Tibial artery (tissue), 4 donors: ENCODE data around the gene SMG1.

ENCODE experiments used
- DNase-seq, 2 donors: peaks; one replicate each; pipeline ENCODE4 v3.0.0-alpha.2; 2019
- H3K27ac ChIP-seq, 2 donors: fragments of 200-600 bp; sonication (generic) in 1 of 2; 1 replicate in 1 of 2; 2 replicates in 1 of 2; pipeline ENCODE4 v1.5.1; 2018 to 2019; ENCODE audit warnings: mild to moderate bottlenecking in 1 of 2
- H3K27me3 ChIP-seq, 2 donors: fragments of 200-600 bp; sonication (generic) in 1 of 2; one replicate each; pipeline versions ENCODE4 v1.5.1 to v1.6.0; 2016 to 2019
- H3K36me3 ChIP-seq, 3 donors: fragments of 200-600 bp; sonication (generic) in 2 of 3; one replicate each; pipeline ENCODE4 v1.5.1; 2016 to 2019; ENCODE audit warnings: mild to moderate bottlenecking in 2 of 3
- H3K4me1 ChIP-seq, 4 donors: fragments of 200-600 bp; sonication (generic) in 2 of 4; 1 replicate in 3 of 4; 2 replicates in 1 of 4; pipeline ENCODE4 v1.5.1; 2016 to 2019
- H3K4me3 ChIP-seq, 2 donors: fragments of 200-600 bp; sonication (generic) in 1 of 2; 1 replicate in 1 of 2; 2 replicates in 1 of 2; pipeline ENCODE4 v1.5.1; 2018 to 2019; ENCODE audit warnings: mild to moderate bottlenecking in 2 of 2
- H3K9me3 ChIP-seq, 3 donors: fragments of 200-600 bp; sonication (generic) in 1 of 3; one replicate each; pipeline ENCODE4 v1.5.1; 2016 to 2019
- intact Hi-C: fragments of 100-400 bp; cut with DNase I; formaldehyde crosslinking; loops from one replicate; pipeline ENCODE4 v1.15.0; 2023; ENCODE audit warnings: low total_unique reads
- TF ChIP-seq, protein P1 (sequence below), 2 experiments: fragments of 200-600 bp in 1 of 2; fragments of 450-650 bp in 1 of 2; IDR thresholded peaks; one replicate each; pipeline ENCODE4 v1.5.1; 2017 to 2019; ENCODE audit warnings: antibody characterized with exemption in 2 of 2, mild to moderate bottlenecking in 1 of 2, moderate library complexity in 1 of 2

The SMG1 gene

DNA sequence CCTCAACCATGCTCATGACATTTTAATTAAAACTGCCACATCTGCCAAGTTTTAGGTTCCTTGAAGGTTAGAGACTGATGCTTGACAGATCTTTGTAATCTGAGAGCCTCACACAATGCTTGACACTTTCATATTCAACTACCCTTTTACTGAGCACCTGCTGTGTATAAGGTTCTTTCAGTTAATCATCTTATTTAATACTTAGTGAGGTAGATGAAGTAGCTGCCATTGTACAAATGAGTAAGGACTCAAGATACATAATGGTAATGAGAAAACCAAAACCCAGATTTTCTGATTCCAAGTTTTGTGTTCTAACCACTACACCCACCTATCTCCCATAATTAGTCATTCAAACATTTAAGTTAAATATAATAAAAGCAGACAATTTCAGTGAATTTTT lies 89.5 kb downstream of the SMG1 start:
- no peaks in the 10 kb centered on the region for H3K27me3 ChIP-seq
- H3K9me3 ChIP-seq, result no peaks in the 10 kb centered on the region
- no peak overlapping the region for H3K4me3 ChIP-seq
- intact Hi-C loops, result no loop called here
- TF ChIP-seq, protein P1, sequence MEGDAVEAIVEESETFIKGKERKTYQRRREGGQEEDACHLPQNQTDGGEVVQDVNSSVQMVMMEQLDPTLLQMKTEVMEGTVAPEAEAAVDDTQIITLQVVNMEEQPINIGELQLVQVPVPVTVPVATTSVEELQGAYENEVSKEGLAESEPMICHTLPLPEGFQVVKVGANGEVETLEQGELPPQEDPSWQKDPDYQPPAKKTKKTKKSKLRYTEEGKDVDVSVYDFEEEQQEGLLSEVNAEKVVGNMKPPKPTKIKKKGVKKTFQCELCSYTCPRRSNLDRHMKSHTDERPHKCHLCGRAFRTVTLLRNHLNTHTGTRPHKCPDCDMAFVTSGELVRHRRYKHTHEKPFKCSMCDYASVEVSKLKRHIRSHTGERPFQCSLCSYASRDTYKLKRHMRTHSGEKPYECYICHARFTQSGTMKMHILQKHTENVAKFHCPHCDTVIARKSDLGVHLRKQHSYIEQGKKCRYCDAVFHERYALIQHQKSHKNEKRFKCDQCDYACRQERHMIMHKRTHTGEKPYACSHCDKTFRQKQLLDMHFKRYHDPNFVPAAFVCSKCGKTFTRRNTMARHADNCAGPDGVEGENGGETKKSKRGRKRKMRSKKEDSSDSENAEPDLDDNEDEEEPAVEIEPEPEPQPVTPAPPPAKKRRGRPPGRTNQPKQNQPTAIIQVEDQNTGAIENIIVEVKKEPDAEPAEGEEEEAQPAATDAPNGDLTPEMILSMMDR (IDR thresholded peaks at IDR 0.05), result no peak
- DNase-seq, result no peak
- no peak overlapping the region for H3K27ac ChIP-seq
- H3K4me1 ChIP-seq, result no peaks in the 10 kb centered on the region
- peaks cover 89 to 99% (median 98%) of the 10 kb centered on the region in 3 donors for H3K36me3 ChIP-seq

DNA sequence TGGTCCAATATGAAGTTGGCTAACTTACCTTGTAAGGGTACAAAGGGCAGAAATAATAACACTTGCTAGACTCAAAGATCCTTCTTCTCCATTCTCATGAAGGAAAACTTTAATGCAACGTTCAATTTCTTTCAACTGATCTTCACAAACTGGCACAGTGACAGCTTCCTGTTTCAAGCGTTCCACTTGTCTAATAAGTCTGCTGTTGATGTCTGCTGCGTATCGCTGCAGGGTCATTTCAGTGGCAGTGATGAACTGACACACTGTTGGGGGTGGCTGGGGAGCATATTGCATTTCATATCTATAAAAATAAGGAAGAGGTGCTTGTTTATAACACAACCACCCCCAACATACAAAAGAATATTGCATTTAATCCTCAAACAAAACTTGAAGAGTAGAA lies 91.3 kb downstream of the SMG1 start:
- peaks cover 95 to 99% (median 97%) of the 10 kb centered on the region in 3 donors for H3K36me3 ChIP-seq
- no peak overlapping the region for H3K4me3 ChIP-seq
- H3K27ac ChIP-seq, result no peak overlapping the region
- intact Hi-C loops, result no loop called here
- no peaks in the 10 kb centered on the region for H3K27me3 ChIP-seq
- H3K4me1 ChIP-seq, result no peaks in the 10 kb centered on the region
- no peaks in the 10 kb centered on the region for H3K9me3 ChIP-seq
- DNase-seq, result no peak
- TF ChIP-seq, protein P1 (IDR thresholded peaks at IDR 0.05), result no peak

DNA sequence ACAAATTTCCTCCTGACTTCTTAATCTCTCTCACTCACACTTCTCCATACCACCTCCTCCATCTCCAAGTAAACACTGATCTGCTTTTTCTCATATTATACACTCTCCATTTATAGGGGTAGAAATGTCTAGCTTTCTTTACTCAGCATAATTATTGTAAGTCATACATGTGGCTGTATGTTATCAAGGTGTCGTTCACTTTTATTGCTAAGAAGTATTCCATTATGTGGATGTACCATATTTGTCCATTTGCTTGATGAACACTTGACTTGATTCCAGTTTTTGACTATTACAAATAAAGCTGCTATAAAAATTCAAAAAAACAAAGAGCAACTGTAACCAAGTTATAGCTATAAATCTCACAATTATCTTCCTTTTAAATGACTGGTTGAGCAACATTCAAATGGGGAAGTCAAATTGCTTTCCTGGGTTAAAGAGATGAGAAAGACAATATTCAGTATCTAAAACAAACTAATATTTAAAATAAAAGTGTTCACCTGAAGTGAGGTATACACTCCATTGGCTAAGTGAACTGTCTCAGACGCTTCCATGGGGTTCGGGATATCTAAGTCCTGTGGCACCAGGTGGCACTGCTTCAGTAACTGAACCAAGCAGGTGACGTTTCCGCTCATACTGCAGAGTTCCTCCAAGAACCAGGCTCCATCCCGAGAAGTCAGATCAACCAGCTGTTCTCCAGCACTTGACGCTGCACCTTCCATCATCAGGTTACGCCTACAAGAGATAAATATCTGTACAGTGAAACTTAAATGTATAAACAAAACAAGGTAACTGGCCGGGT lies 92.3 kb downstream of the SMG1 start:
- Histone ChIP-seq H3K36me3 (peaks cover 95 to 99% (median 98%) of the 10 kb centered on the region in 3 donors), H3K27ac (no peak overlapping the region)
- intact Hi-C loops, result no loop called here

DNA sequence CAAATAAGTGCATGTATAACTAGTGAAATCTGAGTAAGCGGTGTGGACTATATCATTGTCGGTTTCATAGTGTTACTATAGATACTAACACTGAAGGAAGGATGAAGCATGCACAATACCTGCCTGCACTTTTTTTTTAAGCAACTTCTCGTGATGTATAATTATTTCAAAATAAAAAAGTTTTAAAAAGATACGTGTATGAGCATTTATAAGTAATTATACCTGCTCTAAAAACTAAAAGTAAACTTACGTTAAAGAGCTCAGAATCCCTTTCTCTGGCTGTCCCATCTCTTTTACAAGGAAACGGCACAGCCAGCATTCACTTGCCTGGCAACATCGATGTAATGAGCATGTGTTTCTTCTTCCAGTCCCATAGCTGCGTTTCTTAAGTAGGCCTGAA lies 93.6 kb downstream of the SMG1 start:
- Histone ChIP-seq H3K36me3 (peaks cover 92 to 98% (median 97%) of the 10 kb centered on the region in 3 donors), H3K27ac (no peak overlapping the region), H3K27me3 (no peaks in the 10 kb centered on the region), H3K4me1 (no peaks in the 10 kb centered on the region), H3K4me3 (no peak overlapping the region), H3K9me3 (no peaks in the 10 kb centered on the region)
- intact Hi-C loops, result no loop called here
- DNase-seq, result no peak
- TF ChIP-seq, protein P1 (IDR thresholded peaks at IDR 0.05), result no peak

More for the DNA sequence above, 92.3 kb downstream of the SMG1 start:
- no peaks in the 10 kb centered on the region for H3K27me3 ChIP-seq
- DNase-seq, result no peak
- TF ChIP-seq, protein P1 (IDR thresholded peaks at IDR 0.05), result no peak
- H3K4me3 ChIP-seq, result no peak overlapping the region
- H3K4me1 ChIP-seq, result no peaks in the 10 kb centered on the region
- no peaks in the 10 kb centered on the region for H3K9me3 ChIP-seq

DNA sequence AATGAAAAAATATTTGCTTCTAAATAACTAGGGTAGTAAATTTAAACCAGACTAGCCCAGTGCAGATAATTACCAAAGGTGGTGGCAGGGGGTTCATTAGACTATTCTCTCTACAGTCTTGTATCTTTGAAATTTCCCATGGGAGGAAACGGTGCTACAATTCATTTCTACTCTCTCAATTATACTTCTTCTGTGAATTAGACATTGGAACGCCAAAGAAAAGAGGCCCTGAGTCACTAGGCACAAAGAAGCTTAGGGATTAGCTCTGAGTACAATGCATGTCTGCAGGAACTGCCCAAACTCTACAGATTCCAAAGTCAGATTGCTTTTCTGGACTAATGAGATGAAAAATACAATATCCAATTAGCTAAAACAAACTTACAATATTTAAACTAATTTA lies 94.2 kb downstream of the SMG1 start:
- H3K9me3 ChIP-seq, result no peaks in the 10 kb centered on the region
- TF ChIP-seq, protein P1 (IDR thresholded peaks at IDR 0.05), result no peak
- H3K4me3 ChIP-seq, result no peak overlapping the region
- H3K4me1 ChIP-seq, result no peaks in the 10 kb centered on the region
- no peak for DNase-seq
- no peaks in the 10 kb centered on the region for H3K27me3 ChIP-seq
- no peak overlapping the region for H3K27ac ChIP-seq
- intact Hi-C loops, result no loop called here
- H3K36me3 ChIP-seq, result peaks cover 88 to 95% (median 94%) of the 10 kb centered on the region in 3 donors
